CD8-positive, alpha-beta memory T cell (primary cell): ENCODE results near the gene IQSEC1. TPM values are rescaled to one million over a fixed set of nuclear protein-coding genes. Genes with fewer than 3 reads are reported as not detected.

ENCODE experiments used
- CTCF ChIA-PET: fragments of 350-600 bp; sonication (Branson Sonifier 250); formaldehyde crosslinking; loops from one replicate; lab custom pipeline; 2021; ENCODE audit warnings: antibody characterized with exemption; lab: Charles Lee
- POLR2A ChIA-PET: fragments of 350-600 bp; sonication (Branson Sonifier 250); formaldehyde crosslinking; loops from one replicate; lab custom pipeline; 2021; ENCODE audit warnings: antibody characterized with exemption; lab: Charles Lee
- DNase-seq, 5 donors: peaks; one replicate each; pipeline versions ENCODE4 v3.0.0 to v3.0.0-alpha.2; 2020 to 2022; ENCODE audit warnings: mixed read lengths in 1 of 5
- H3K27ac ChIP-seq: one replicate; pipeline ENCODE4 v1.7.0; 2013; ENCODE audit warnings: low read depth, mild to moderate bottlenecking, low read length, moderate library complexity
- H3K27me3 ChIP-seq: 2 replicates; pipeline ENCODE4 v1.7.0; 2013; ENCODE audit warnings: low read length, mild to moderate bottlenecking; ENCODE audit not compliant: insufficient read depth, poor library complexity, severe bottlenecking
- H3K36me3 ChIP-seq: 2 replicates; pipeline ENCODE4 v1.7.0; 2013; ENCODE audit warnings: mild to moderate bottlenecking, low read length, moderate library complexity; ENCODE audit not compliant: insufficient read depth
- H3K4me1 ChIP-seq: 2 replicates; pipeline ENCODE4 v1.7.0; 2013; ENCODE audit warnings: mild to moderate bottlenecking, low read length, moderate library complexity; ENCODE audit not compliant: insufficient read depth
- H3K4me3 ChIP-seq: 2 replicates; pipeline ENCODE4 v1.7.0; 2013; ENCODE audit warnings: mild to moderate bottlenecking, low read length
- H3K9me3 ChIP-seq: 2 replicates; pipeline ENCODE4 v1.7.0; 2013; ENCODE audit warnings: mild to moderate bottlenecking, low read length
- H3K27ac Mint-ChIP-seq, 8 donors: one replicate each; pipeline ENCODE4 v1.8.0; 2020 to 2021; ENCODE audit warnings: mixed read lengths in 8 of 8, mild to moderate bottlenecking in 6 of 8, inconsistent platforms in 3 of 8, moderate library complexity in 3 of 8
- H3K27me3 Mint-ChIP-seq, 2 donors: one replicate each; pipeline ENCODE4 v1.8.0; 2020 to 2021; ENCODE audit warnings: mixed read lengths in 2 of 2, mild to moderate bottlenecking in 1 of 2, moderate library complexity in 1 of 2
- H3K36me3 Mint-ChIP-seq, 3 donors: one replicate each; pipeline ENCODE4 v1.8.0; 2020 to 2021; ENCODE audit warnings: mixed read lengths in 3 of 3, inconsistent platforms in 1 of 3, mild to moderate bottlenecking in 1 of 3
- H3K4me1 Mint-ChIP-seq, 3 donors: one replicate each; pipeline ENCODE4 v1.8.0; 2020 to 2021; ENCODE audit warnings: mixed read lengths in 3 of 3, inconsistent platforms in 1 of 3, mild to moderate bottlenecking in 1 of 3
- H3K4me3 Mint-ChIP-seq, 7 donors: one replicate each; pipeline ENCODE4 v1.8.0; 2020 to 2021; ENCODE audit warnings: mixed read lengths in 7 of 7, mild to moderate bottlenecking in 6 of 7, moderate library complexity in 4 of 7, inconsistent platforms in 2 of 7
- H3K9me3 Mint-ChIP-seq, 5 donors: one replicate each; pipeline ENCODE4 v1.8.0; 2020 to 2022; ENCODE audit warnings: mixed read lengths in 5 of 5, mild to moderate bottlenecking in 3 of 5, moderate library complexity in 2 of 5, inconsistent platforms in 1 of 5
- polyA plus RNA-seq: library from polyadenylated mRNA; unstranded; fragments of 300-500 nt; fragmentation: Illumina TruSeq; gene quantifications from one replicate; pipeline ENCODE4 v1.2.3, GENCODE V29; 2021
- total RNA-seq, 2 experiments: library from RNA; stranded (reverse); gene quantifications; one replicate each; pipeline ENCODE4 v1.2.3, GENCODE V29; 2021

IQSEC1 gene
- total and polyA plus RNA-seq, 3 experiments from 2014 or later, result 18.5 to 33.7 (median 19.8) TPM

DNA sequence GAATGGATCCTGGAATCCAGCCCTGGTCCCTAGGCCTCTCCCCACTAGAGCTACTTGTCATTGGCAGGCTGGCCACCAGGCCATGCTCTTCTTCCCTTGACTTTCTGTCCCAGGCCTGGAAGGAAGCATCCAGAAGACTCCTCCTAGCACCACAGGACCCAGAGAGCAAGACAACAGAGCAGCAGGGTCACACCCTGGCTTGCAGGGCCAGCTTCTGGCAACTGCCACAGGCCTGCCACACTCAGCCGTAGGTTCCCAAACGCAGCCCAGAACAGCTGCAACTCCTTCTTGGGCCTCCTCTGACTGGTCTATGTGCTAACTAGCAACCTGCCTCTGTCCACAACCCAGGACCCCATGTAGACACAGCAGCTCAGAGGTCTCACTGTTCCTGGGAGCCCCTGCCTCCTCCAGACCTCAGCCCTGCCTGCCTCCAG, 195.1 kb downstream of the IQSEC1 start:
- Histone ChIP-seq H3K27ac (no peak overlapping the region), H3K4me1 (no peaks in the 10 kb centered on the region), H3K9me3 (no peaks in the 10 kb centered on the region), H3K27me3 (no peaks in the 10 kb centered on the region), H3K36me3 (no peaks in the 10 kb centered on the region), H3K4me3 (no peak overlapping the region)
- peaks cover 11 to 12% of the 10 kb centered on the region in 2 donors for H3K27me3 Mint-ChIP-seq
- ChIA-PET POLR2A (no interaction called here), CTCF (interaction anchor here (0.9 to 1.9 kb wide), 2 partner anchors 9 to 14 kb away, joined by 3 to 6 read pairs; no protein-coding TSS in a partner anchor)
- no peaks in the 10 kb centered on the region for H3K36me3 Mint-ChIP-seq
- H3K4me3 Mint-ChIP-seq, result no peak overlapping the region
- H3K4me1 Mint-ChIP-seq, result no peaks in the 10 kb centered on the region
- H3K9me3 Mint-ChIP-seq, result no peaks in the 10 kb centered on the region
- H3K27ac Mint-ChIP-seq, result peak overlapping the region in 1 of 8 donors; percentile 85
- no peak for DNase-seq

GRCh38 chr3:12877040-12877439, 196.2 kb downstream of the IQSEC1 start:
- POLR2A ChIA-PET, result no interaction called here

GRCh38 chr3:12875857-12876836, 197.1 kb downstream of the IQSEC1 start:
- H3K4me3 ChIP-seq, result no peak overlapping the region
- Mint-ChIP-seq H3K27ac (no peak overlapping the region), H3K36me3 (no peaks in the 10 kb centered on the region), H3K9me3 (no peaks in the 10 kb centered on the region), H3K27me3 (peaks cover 10 to 15% of the 10 kb centered on the region in 2 donors), H3K4me3 (no peak overlapping the region), H3K4me1 (peaks cover 0 to 4% (median 3%) of the 10 kb centered on the region in 3 donors)
- no peaks in the 10 kb centered on the region for H3K9me3 ChIP-seq
- no peaks in the 10 kb centered on the region for H3K4me1 ChIP-seq
- POLR2A ChIA-PET, result no interaction called here
- peak in 1 of 5 donors; percentile 14 for DNase-seq
- peak overlapping the region; percentile 27 for H3K27ac ChIP-seq
- no peaks in the 10 kb centered on the region for H3K27me3 ChIP-seq
- CTCF ChIA-PET, result interaction anchor here (1.0 to 1.9 kb wide), 2 partner anchors 14 to 16 kb away, joined by 3 to 6 read pairs; no protein-coding TSS in a partner anchor
- no peaks in the 10 kb centered on the region for H3K36me3 ChIP-seq

More at GRCh38 chr3:12877040-12877439, 196.2 kb downstream of the IQSEC1 start:
- Histone ChIP-seq H3K9me3 (no peaks in the 10 kb centered on the region), H3K4me3 (no peak overlapping the region), H3K27ac (peak overlapping the region; percentile 27), H3K4me1 (no peaks in the 10 kb centered on the region), H3K36me3 (no peaks in the 10 kb centered on the region), H3K27me3 (no peaks in the 10 kb centered on the region)
- Mint-ChIP-seq H3K27ac (no peak overlapping the region), H3K36me3 (no peaks in the 10 kb centered on the region), H3K4me1 (no peaks in the 10 kb centered on the region), H3K9me3 (no peaks in the 10 kb centered on the region), H3K27me3 (peaks cover 10 to 13% of the 10 kb centered on the region in 2 donors), H3K4me3 (no peak overlapping the region)
- CTCF ChIA-PET, result interaction anchor here (1.0 to 1.9 kb wide), 2 partner anchors 13 to 15 kb away, joined by 3 to 6 read pairs; no protein-coding TSS in a partner anchor
- no peak for DNase-seq

GRCh38 chr3:12871404-12871983, 201.7 kb downstream of the IQSEC1 start:
- Histone ChIP-seq H3K4me1 (peaks cover 4% of the 10 kb centered on the region), H3K27ac (no peak overlapping the region), H3K27me3 (no peaks in the 10 kb centered on the region), H3K4me3 (no peak overlapping the region), H3K36me3 (no peaks in the 10 kb centered on the region), H3K9me3 (no peaks in the 10 kb centered on the region)
- Mint-ChIP-seq H3K36me3 (no peaks in the 10 kb centered on the region), H3K27me3 (peaks cover 18 to 24% of the 10 kb centered on the region in 2 donors), H3K4me1 (peaks cover 17 to 30% (median 20%) of the 10 kb centered on the region in 3 donors), H3K4me3 (peak overlapping the region in 1 of 7 donors; percentile 57), H3K9me3 (no peaks in the 10 kb centered on the region), H3K27ac (peak overlapping the region in 4 of 8 donors; percentile 12 to 87 (median 48))
- no peak for DNase-seq
- CTCF ChIA-PET, result interaction anchor here (1.0 to 1.7 kb wide), 2 partner anchors 20 to 30 kb away, joined by 4 to 6 read pairs; partner anchors contain the start of gene RPL32
- POLR2A ChIA-PET, result interaction anchor here (0.6 kb wide), 1 partner anchor 54 kb away, joined by 3 read pairs; no protein-coding TSS in a partner anchor

GRCh38 chr3:12870942-12871341, 202.3 kb downstream of the IQSEC1 start:
- no peaks in the 10 kb centered on the region for H3K36me3 ChIP-seq
- H3K4me1 Mint-ChIP-seq, result peaks cover 17 to 30% (median 20%) of the 10 kb centered on the region in 3 donors
- no peaks in the 10 kb centered on the region for H3K9me3 Mint-ChIP-seq
- H3K27ac Mint-ChIP-seq, result peak overlapping the region; percentile 12 to 96 (median 84)
- H3K27me3 ChIP-seq, result no peaks in the 10 kb centered on the region
- peaks cover 4% of the 10 kb centered on the region for H3K4me1 ChIP-seq
- ChIA-PET POLR2A (interaction anchor here (0.6 kb wide), 1 partner anchor 54 kb away, joined by 3 read pairs; no protein-coding TSS in a partner anchor), CTCF (interaction anchor here (1.0 to 1.7 kb wide), 2 partner anchors 21 to 29 kb away, joined by 4 to 6 read pairs; partner anchors contain the start of gene RPL32)
- H3K27me3 Mint-ChIP-seq, result peaks cover 18 to 24% of the 10 kb centered on the region in 2 donors
- DNase-seq, result peak in 4 of 5 donors; percentile 23 to 70 (median 29)
- no peaks in the 10 kb centered on the region for H3K36me3 Mint-ChIP-seq
- no peak overlapping the region for H3K27ac ChIP-seq
- no peaks in the 10 kb centered on the region for H3K9me3 ChIP-seq
- H3K4me3 Mint-ChIP-seq, result peak overlapping the region; percentile 38 to 76 (median 49)
- no peak overlapping the region for H3K4me3 ChIP-seq

DNA sequence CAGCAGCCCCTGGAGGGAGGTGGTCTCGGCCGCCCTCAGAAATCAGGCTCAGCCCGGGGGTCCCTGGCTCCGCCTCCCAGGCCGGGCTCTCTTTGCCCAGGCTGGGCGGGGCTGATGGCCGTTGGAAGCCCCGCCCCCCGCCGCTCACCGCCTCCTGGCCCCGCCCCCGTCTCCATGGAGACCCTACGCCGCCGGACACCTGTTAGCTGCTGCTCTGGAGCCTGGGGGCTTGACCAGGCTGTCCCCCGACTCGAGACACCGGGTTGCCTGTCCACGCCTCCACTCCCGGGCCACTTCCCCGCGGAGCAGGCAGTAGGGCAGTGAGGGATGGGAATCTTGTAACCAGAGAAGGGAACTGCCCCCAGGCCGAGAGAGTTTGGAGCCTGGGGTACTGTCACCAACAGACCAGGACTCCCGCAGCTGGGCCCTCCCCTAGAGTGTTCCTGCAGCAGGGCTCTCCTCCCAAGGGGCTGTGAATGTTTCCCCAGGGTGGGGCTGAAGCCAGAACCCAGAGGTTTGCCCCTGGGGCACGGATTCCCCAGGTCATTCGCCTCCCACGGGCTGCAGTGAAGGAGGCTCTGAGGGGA, 204.1 kb downstream of the IQSEC1 start:
- H3K9me3 ChIP-seq, result no peaks in the 10 kb centered on the region
- Mint-ChIP-seq H3K27me3 (peaks cover 11 to 18% of the 10 kb centered on the region in 2 donors), H3K36me3 (peaks cover 0 to 5% (median 0%) of the 10 kb centered on the region in 3 donors), H3K4me3 (peak overlapping the region in 2 of 7 donors; percentile 32 to 91), H3K9me3 (peaks cover 0 to 6% (median 5%) of the 10 kb centered on the region in 5 donors), H3K27ac (no peak overlapping the region), H3K4me1 (peaks cover 17 to 30% (median 20%) of the 10 kb centered on the region in 3 donors)
- H3K4me1 ChIP-seq, result peaks cover 4% of the 10 kb centered on the region
- peak in 2 of 5 donors; percentile 36 to 56 for DNase-seq
- H3K36me3 ChIP-seq, result no peaks in the 10 kb centered on the region
- CTCF ChIA-PET, result interaction anchor here (1.1 to 3.8 kb wide), 5 partner anchors 9 to 59 kb away, joined by 3 to 23 read pairs (median 5); no protein-coding TSS in a partner anchor
- H3K27ac ChIP-seq, result peak overlapping the region; percentile 31
- H3K27me3 ChIP-seq, result no peaks in the 10 kb centered on the region
- POLR2A ChIA-PET, result no interaction called here
- peak overlapping the region; percentile 75 for H3K4me3 ChIP-seq
